Bronchial epithelial cell (primary cell): Measurements from ENCODE around the gene MYOF. TPM values are rescaled to one million over a fixed set of nuclear protein-coding genes. Genes with fewer than 3 reads are reported as not detected.

ENCODE experiments used
- DNase-seq: peaks from one replicate; pipeline ENCODE4 v3.0.0-alpha.2; 2010; ENCODE audit warnings: low read depth
- FAIRE-seq: peaks from 2 replicates; lab custom pipeline; 2011; peaks lifted over from hg19 to GRCh38; lab: Jason Lieb, UNC
- H3K27me3 ChIP-seq: 2 replicates; pipeline ENCODE4 v1.5.1; 2011; ENCODE audit warnings: low read length; ENCODE audit not compliant: control insufficient read depth, insufficient read depth
- H3K36me3 ChIP-seq: 2 replicates; pipeline ENCODE4 v1.5.1; 2011; ENCODE audit warnings: low read length; ENCODE audit not compliant: control insufficient read depth, insufficient read depth
- H3K4me3 ChIP-seq: 2 replicates; pipeline ENCODE4 v1.5.1; 2011; ENCODE audit warnings: mild to moderate bottlenecking, low read depth, low read length, control low read depth
- total RNA-seq: library from RNA; depleted of rRNA; stranded (reverse); fragments of >200 nt; gene quantifications from 2 replicates; pipeline ENCODE4 v1.2.1, GENCODE V29; 2014
- TF ChIP-seq, protein P1 (sequence below): IDR thresholded peaks from 2 replicates; pipeline ENCODE4 v1.5.1; 2011; ENCODE audit warnings: mild to moderate bottlenecking, moderate library complexity, low read length, control low read depth, inconsistent platforms; ENCODE audit not compliant: insufficient read depth, severe bottlenecking

MYOF gene
- total RNA-seq, 1 donor from 2014 or later, result 133 TPM

DNA sequence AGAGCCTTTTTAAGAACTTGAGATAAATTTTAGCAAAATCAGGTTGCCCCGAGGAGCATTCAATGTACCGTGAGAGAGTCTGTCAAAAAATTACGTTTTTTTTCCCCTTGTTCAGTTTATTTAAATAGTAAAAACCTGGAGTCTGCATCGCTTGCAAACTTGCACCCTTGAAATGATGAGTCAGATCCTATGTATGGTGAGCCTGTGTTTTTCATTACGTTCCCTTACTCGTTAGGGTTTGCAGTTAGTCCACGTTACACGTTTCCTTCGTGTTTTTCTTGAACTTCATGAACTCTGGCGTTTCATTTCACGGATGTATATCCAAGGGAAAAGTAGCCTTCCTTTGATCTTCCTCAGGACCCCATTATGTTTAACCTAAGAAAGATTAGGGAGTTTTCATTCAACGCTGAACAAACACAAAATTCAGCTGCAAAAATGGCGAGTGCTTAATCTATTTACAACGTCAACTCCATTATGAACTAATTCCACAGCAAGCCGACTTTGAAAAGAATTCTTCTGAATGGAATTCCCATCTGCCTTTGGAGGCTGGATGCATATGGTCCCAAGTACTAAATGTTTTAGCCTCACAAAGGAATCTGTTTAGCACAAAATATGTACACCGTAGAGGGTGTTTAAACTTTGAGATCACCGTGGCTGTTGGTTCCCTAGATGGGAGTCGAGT lies 182.4 kb downstream of the MYOF start:
- FAIRE-seq (no peak), DNase-seq (no peak)
- H3K4me3 ChIP-seq, result no peak overlapping the region
- TF ChIP-seq, protein P1, sequence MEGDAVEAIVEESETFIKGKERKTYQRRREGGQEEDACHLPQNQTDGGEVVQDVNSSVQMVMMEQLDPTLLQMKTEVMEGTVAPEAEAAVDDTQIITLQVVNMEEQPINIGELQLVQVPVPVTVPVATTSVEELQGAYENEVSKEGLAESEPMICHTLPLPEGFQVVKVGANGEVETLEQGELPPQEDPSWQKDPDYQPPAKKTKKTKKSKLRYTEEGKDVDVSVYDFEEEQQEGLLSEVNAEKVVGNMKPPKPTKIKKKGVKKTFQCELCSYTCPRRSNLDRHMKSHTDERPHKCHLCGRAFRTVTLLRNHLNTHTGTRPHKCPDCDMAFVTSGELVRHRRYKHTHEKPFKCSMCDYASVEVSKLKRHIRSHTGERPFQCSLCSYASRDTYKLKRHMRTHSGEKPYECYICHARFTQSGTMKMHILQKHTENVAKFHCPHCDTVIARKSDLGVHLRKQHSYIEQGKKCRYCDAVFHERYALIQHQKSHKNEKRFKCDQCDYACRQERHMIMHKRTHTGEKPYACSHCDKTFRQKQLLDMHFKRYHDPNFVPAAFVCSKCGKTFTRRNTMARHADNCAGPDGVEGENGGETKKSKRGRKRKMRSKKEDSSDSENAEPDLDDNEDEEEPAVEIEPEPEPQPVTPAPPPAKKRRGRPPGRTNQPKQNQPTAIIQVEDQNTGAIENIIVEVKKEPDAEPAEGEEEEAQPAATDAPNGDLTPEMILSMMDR, result no peak
- no peaks in the 10 kb centered on the region for H3K27me3 ChIP-seq
- H3K36me3 ChIP-seq, result no peaks in the 10 kb centered on the region

- DNase-seq (no peak), FAIRE-seq (no peak)
- no peaks in the 10 kb centered on the region for H3K36me3 ChIP-seq
- TF ChIP-seq, protein P1, result no peak
- H3K4me3 ChIP-seq, result no peak overlapping the region
- H3K27me3 ChIP-seq, result no peaks in the 10 kb centered on the region
These were observed 182.9 kb downstream of the MYOF start for GRCh38 chr10:93299195-93299594.

DNA sequence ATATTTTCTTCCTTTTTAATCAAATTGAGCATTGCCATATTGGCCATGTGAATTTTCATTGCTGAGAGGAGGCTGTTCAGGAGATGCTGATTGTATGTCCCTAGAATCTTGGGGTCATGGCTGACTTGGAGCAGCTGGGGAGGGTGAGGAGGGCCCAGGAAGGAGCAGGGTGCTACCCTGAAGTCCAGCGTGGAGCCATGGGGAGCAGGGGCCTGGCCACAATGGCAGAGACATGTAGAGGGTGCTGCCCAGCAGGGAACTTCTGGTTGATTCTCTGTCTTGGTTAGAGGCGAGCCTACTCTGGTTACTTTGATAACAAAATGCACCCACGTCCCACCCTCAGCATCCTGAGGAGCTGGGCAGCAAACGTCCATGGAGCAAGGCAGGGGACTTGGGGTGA lies 186.0 kb downstream of the MYOF start:
- TF ChIP-seq, protein P1, result no peak

DNA sequence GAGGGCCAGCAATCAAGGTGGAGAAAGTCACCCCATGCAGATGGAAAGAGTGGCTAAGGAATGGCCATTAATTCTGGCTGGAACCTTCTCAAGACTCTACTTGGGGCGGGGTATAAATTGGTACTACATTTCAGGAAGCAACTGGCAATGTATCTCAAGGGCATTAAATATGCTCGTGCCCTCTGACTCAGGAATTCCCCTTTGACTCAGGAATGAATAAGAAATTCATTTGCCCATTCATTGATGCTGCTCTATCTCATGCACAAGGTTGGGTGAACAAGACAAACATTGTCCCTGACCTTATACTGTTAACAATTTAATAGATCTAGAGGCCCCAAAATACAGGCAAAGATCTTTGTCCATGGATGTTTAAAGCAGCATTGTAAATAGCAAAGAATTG lies 188.1 kb downstream of the MYOF start:
- TF ChIP-seq, protein P1, result no peak
- Histone ChIP-seq H3K27me3 (no peaks in the 10 kb centered on the region), H3K4me3 (no peak overlapping the region), H3K36me3 (no peaks in the 10 kb centered on the region)
- FAIRE-seq (no peak), DNase-seq (peak; percentile 66)

More for the DNA sequence above, 186.0 kb downstream of the MYOF start:
- H3K27me3 ChIP-seq, result no peaks in the 10 kb centered on the region
- no peak overlapping the region for H3K4me3 ChIP-seq
- peak; percentile 88 for FAIRE-seq
- DNase-seq, result no peak
- H3K36me3 ChIP-seq, result no peaks in the 10 kb centered on the region

GRCh38 chr10:93290661-93291354 lies 191.3 kb downstream of the MYOF start:
- FAIRE-seq, result peak; percentile 36
- Histone ChIP-seq H3K36me3 (no peaks in the 10 kb centered on the region), H3K27me3 (no peaks in the 10 kb centered on the region), H3K4me3 (no peak overlapping the region)
- TF ChIP-seq, protein P1, result no peak
- no peak for DNase-seq
